Bronchial epithelial cell (primary cell): Measurements from ENCODE around the gene C9orf153. TPM values are rescaled to one million over a fixed set of nuclear protein-coding genes. Genes with fewer than 3 reads are reported as not detected.

Source experiments
- DNase-seq: peaks from one replicate; pipeline ENCODE4 v3.0.0-alpha.2; 2010; ENCODE audit warnings: low read depth
- FAIRE-seq: peaks from 2 replicates; lab custom pipeline; 2011; peaks lifted over from hg19 to GRCh38; lab: Jason Lieb, UNC
- H3K27me3 ChIP-seq: 2 replicates; pipeline ENCODE4 v1.5.1; 2011; ENCODE audit warnings: low read length; ENCODE audit not compliant: control insufficient read depth, insufficient read depth
- H3K36me3 ChIP-seq: 2 replicates; pipeline ENCODE4 v1.5.1; 2011; ENCODE audit warnings: low read length; ENCODE audit not compliant: control insufficient read depth, insufficient read depth
- H3K4me3 ChIP-seq: 2 replicates; pipeline ENCODE4 v1.5.1; 2011; ENCODE audit warnings: mild to moderate bottlenecking, low read depth, low read length, control low read depth
- total RNA-seq: library from RNA; depleted of rRNA; stranded (reverse); fragments of >200 nt; gene quantifications from 2 replicates; pipeline ENCODE4 v1.2.1, GENCODE V29; 2014
- TF ChIP-seq, protein P1 (sequence below): IDR thresholded peaks from 2 replicates; pipeline ENCODE4 v1.5.1; 2011; ENCODE audit warnings: mild to moderate bottlenecking, moderate library complexity, low read length, control low read depth, inconsistent platforms; ENCODE audit not compliant: insufficient read depth, severe bottlenecking

The C9orf153 gene
- total RNA-seq, 1 donor from 2014 or later, result 0.26 TPM

- no peak overlapping the region for H3K4me3 ChIP-seq
- peaks cover 7% of the 10 kb centered on the region for H3K36me3 ChIP-seq
- no peaks in the 10 kb centered on the region for H3K27me3 ChIP-seq
- TF ChIP-seq, protein P1, sequence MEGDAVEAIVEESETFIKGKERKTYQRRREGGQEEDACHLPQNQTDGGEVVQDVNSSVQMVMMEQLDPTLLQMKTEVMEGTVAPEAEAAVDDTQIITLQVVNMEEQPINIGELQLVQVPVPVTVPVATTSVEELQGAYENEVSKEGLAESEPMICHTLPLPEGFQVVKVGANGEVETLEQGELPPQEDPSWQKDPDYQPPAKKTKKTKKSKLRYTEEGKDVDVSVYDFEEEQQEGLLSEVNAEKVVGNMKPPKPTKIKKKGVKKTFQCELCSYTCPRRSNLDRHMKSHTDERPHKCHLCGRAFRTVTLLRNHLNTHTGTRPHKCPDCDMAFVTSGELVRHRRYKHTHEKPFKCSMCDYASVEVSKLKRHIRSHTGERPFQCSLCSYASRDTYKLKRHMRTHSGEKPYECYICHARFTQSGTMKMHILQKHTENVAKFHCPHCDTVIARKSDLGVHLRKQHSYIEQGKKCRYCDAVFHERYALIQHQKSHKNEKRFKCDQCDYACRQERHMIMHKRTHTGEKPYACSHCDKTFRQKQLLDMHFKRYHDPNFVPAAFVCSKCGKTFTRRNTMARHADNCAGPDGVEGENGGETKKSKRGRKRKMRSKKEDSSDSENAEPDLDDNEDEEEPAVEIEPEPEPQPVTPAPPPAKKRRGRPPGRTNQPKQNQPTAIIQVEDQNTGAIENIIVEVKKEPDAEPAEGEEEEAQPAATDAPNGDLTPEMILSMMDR, result no peak
- DNase-seq (no peak), FAIRE-seq (peak; percentile 88)
Observed at GRCh38 chr9:86263876-86264275, 4.4 kb upstream of the C9orf153 start.

GRCh38 chr9:86262492-86262891 lies 3.0 kb upstream of the C9orf153 start:
- H3K4me3 ChIP-seq, result no peak overlapping the region
- H3K27me3 ChIP-seq, result no peaks in the 10 kb centered on the region
- no peak for FAIRE-seq
- H3K36me3 ChIP-seq, result peaks cover 7% of the 10 kb centered on the region
- no peak for DNase-seq
- TF ChIP-seq, protein P1, result no peak

DNA sequence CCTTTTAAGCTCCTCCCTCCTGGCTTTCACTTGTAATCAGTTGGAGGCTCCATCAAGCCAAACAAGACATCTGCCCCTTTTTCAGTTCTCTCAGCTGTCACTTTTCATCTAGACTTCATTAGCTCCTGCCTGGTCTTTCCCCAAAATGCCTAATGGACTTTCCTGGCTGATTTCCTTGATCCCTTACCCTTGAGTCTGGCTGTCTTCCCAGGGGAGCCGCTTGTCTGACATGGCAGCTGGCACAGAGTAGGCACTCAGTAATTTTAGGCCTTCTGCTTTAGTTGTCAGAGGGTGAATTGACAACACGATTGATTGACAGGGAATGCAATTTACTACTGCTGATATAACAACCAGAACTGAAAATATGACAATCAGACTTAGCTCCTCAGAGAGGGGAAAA lies 2.1 kb downstream of the C9orf153 start:
- DNase-seq (no peak), FAIRE-seq (no peak)
- Histone ChIP-seq H3K36me3 (no peaks in the 10 kb centered on the region), H3K27me3 (no peaks in the 10 kb centered on the region), H3K4me3 (no peak overlapping the region)
- TF ChIP-seq, protein P1, result no peak

GRCh38 chr9:86256653-86257052 lies 2.8 kb downstream of the C9orf153 start:
- Histone ChIP-seq H3K36me3 (no peaks in the 10 kb centered on the region), H3K4me3 (no peak overlapping the region), H3K27me3 (no peaks in the 10 kb centered on the region)
- TF ChIP-seq, protein P1, result no peak
- DNase-seq (no peak), FAIRE-seq (no peak)

GRCh38 chr9:86253577-86253976 lies 5.9 kb downstream of the C9orf153 start:
- Histone ChIP-seq H3K36me3 (no peaks in the 10 kb centered on the region), H3K4me3 (no peak overlapping the region), H3K27me3 (no peaks in the 10 kb centered on the region)
- no peak for FAIRE-seq
- DNase-seq, result no peak
- TF ChIP-seq, protein P1, result no peak

DNA sequence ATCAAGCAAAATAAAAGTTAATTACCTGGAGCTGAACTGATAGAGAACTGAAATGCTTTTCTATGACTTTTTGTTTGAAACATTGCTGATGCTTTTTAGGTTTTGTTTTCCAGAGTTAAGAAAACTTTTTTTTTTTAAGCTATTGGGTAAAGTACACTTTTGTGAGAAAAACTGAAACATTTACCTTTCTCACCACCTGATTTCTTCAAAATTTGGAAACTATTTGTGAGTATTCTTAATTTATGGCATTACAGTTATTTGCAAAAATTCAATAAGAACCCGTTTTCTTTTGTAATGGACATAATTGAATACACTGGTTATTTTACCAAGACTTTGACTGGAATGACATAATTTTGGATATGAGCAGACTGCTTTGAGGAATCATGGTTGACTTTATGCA lies 6.6 kb downstream of the C9orf153 start:
- H3K4me3 ChIP-seq, result no peak overlapping the region
- DNase-seq (no peak), FAIRE-seq (no peak)
- H3K27me3 ChIP-seq, result no peaks in the 10 kb centered on the region
- H3K36me3 ChIP-seq, result no peaks in the 10 kb centered on the region
- TF ChIP-seq, protein P1, result no peak
